Stimulated activated CD4-positive, alpha-beta T cell treated with anti-CD3 and anti-CD28 coated beads, Interleukin-2, amount 100 ng/mL, for 48 hours (primary cell): Measurements from ENCODE around the gene EVC.

Source experiments
- DNase-seq, 2 donors: peaks; one replicate each; pipeline ENCODE4 v3.0.0-alpha.2; 2020

Gene EVC

GRCh38 chr4:5757091-5757490 lies 46.1 kb downstream of the EVC start:
- DNase-seq = no peak

GRCh38 chr4:5757536-5757935 lies 46.5 kb downstream of the EVC start:
- DNase-seq = no peak

- DNase-seq = no peak
These were observed 47.0 kb downstream of the EVC start for GRCh38 chr4:5757954-5758353.

- DNase-seq = peak; percentile 21 to 33
These were observed 47.7 kb downstream of the EVC start for GRCh38 chr4:5758741-5759140.

- no peak for DNase-seq
These were observed 48.5 kb downstream of the EVC start for GRCh38 chr4:5759236-5760075.

- no peak for DNase-seq
These were observed 49.2 kb downstream of the EVC start for GRCh38 chr4:5760246-5760645.

GRCh38 chr4:5760936-5761480 lies 50.0 kb downstream of the EVC start:
- no peak for DNase-seq

- DNase-seq = no peak
These were observed 59.0 kb downstream of the EVC start for GRCh38 chr4:5770051-5770450.

- no peak for DNase-seq
These were observed 61.7 kb downstream of the EVC start for GRCh38 chr4:5772528-5773270.

GRCh38 chr4:5773271-5773555 lies 62.2 kb downstream of the EVC start:
- DNase-seq = no peak

- DNase-seq = no peak
These were observed 63.5 kb downstream of the EVC start for GRCh38 chr4:5774416-5775036.

GRCh38 chr4:5776510-5776909 lies 65.5 kb downstream of the EVC start:
- DNase-seq = no peak

- DNase-seq = no peak
These were observed 70.0 kb downstream of the EVC start for GRCh38 chr4:5780831-5781480.

- DNase-seq = no peak
These were observed 70.7 kb downstream of the EVC start for GRCh38 chr4:5781691-5782090.

- no peak for DNase-seq
These were observed 72.0 kb downstream of the EVC start for GRCh38 chr4:5782829-5783476.

GRCh38 chr4:5783486-5783885 lies 72.5 kb downstream of the EVC start:
- DNase-seq = no peak

- no peak for DNase-seq
These were observed 73.0 kb downstream of the EVC start for GRCh38 chr4:5784021-5784420.

- no peak for DNase-seq
These were observed 74.1 kb downstream of the EVC start for GRCh38 chr4:5784960-5785611.

- DNase-seq = no peak
These were observed 75.0 kb downstream of the EVC start for GRCh38 chr4:5785806-5786680.

GRCh38 chr4:5787311-5787710 lies 76.3 kb downstream of the EVC start:
- no peak for DNase-seq

GRCh38 chr4:5788144-5788543 lies 77.1 kb downstream of the EVC start:
- no peak for DNase-seq
